ENCODE results near the gene CLEC12A. TPM values are rescaled to one million over a fixed set of nuclear protein-coding genes. Genes with fewer than 3 reads are reported as not detected.

CLEC12A gene
- total and polyA plus RNA-seq, 2 of the 4 experiments (the other 2 are of a cell fraction), result not detected

GRCh38 chr12:10016881-10017280 lies 45.7 kb downstream of the CLEC12A start:
- no peak overlapping the region for H3K14ac ChIP-seq (replicated peaks; ENCODE audit: low read depth, low read length)
- no peak overlapping the region for H3K23ac ChIP-seq (ENCODE audit: low read depth, low read length)
- H3K79me1 ChIP-seq (ENCODE audit: low read depth in 1 of 2, low read length in 2 of 2), result no peaks in the 10 kb centered on the region
- no peak overlapping the region for H3K56ac ChIP-seq (ENCODE audit: extremely low read depth, insufficient read depth, low read length)
- H3K27ac ChIP-seq (ENCODE audit: insufficient read depth, low read length), result no peak overlapping the region
- H3K4me2 ChIP-seq (ENCODE audit: low read depth, low read length), result no peak overlapping the region
- H2BK20ac ChIP-seq (ENCODE audit: low read depth, low read length), result no peak overlapping the region
- H3K4me3 ChIP-seq (ENCODE audit: insufficient read depth, low read depth, low read length), result no peak overlapping the region
- CTCF ChIA-PET, result no interaction called here
- H2BK15ac ChIP-seq (ENCODE audit: low read depth, low read length), result no peak overlapping the region
- no peak overlapping the region for H3K18ac ChIP-seq (ENCODE audit: low read depth, low read length)
- intact Hi-C loops (cut with micrococcal nuclease) (no loop called here), in situ Hi-C loops (cut with MboI; ENCODE audit: low sequenced_read_pairs) (no loop called here), dilution Hi-C loops (cut with HindIII; ENCODE audit: low sequenced_read_pairs, unreplicated experiment) (no loop called here)
- no peaks in the 10 kb centered on the region for H3K36me3 ChIP-seq (ENCODE audit: control insufficient read depth, insufficient read depth, low read length)
- peaks cover 2% of the 10 kb centered on the region for H3K27me3 ChIP-seq (ENCODE audit: control insufficient read depth, insufficient read depth, low read length)
- TF ChIP-seq BHLHE40 (IDR thresholded peaks at IDR 0.05; ENCODE audit: low read depth, low read length) (no peak), NFE2L2 (IDR thresholded peaks at IDR 0.05; ENCODE audit: low read depth, low read length) (peak; percentile 84)
- H4K8ac ChIP-seq (ENCODE audit: low read depth in 2 of 2, low read length in 2 of 2), result no peak overlapping the region
- ATAC-seq (ENCODE audit: low read depth) (no peak), DNase-seq (no peak)
- POLR2A ChIA-PET (ENCODE audit: unreplicated experiment), result no interaction called here
- H3K9me3 ChIP-seq (ENCODE audit: control insufficient read depth, insufficient read depth, low read length), result no peaks in the 10 kb centered on the region
- no peak overlapping the region for H2AK5ac ChIP-seq (ENCODE audit: low read depth, low read length)
- H2AK9ac ChIP-seq (replicated peaks; ENCODE audit: low read depth, low read length, poor library complexity), result no peak overlapping the region
- H2BK120ac ChIP-seq (ENCODE audit: low read depth, low read length), result no peak overlapping the region
- no peak overlapping the region for H2AFZ ChIP-seq (replicated peaks; ENCODE audit: low read length, poor library complexity)
- no peak overlapping the region for H3K9ac ChIP-seq (ENCODE audit: low read depth, low read length)
- H3K4ac ChIP-seq (ENCODE audit: low read depth, low read length), result no peak overlapping the region
- H3K4me1 ChIP-seq (ENCODE audit: control insufficient read depth, insufficient read depth, low read length), result peaks cover 3% of the 10 kb centered on the region; the same call in 1 of the 2 replicates
- 100% methylated on average over 1 of the region's 1 CpG; no CpG with 5 or more reads in 1 of the 2 experiments for WGBS, 2 experiments (ENCODE audit: extremely low coverage in 2 of 2, insufficient read length in 1 of 2)
- H2BK5ac ChIP-seq (ENCODE audit: low read depth, low read length, poor library complexity, severe bottlenecking), result no peak overlapping the region
- H4K20me1 ChIP-seq (ENCODE audit: insufficient read depth, low read length), result no peaks in the 10 kb centered on the region
- no peaks in the 10 kb centered on the region for H3K9me1 ChIP-seq (ENCODE audit: insufficient read depth, low read length)
- H4K5ac ChIP-seq (ENCODE audit: low read depth, low read length), result no peak overlapping the region
- no peak overlapping the region for H4K91ac ChIP-seq (ENCODE audit: insufficient read depth, low read depth, low read length)
- BruUV-seq (replicated peaks), result no TSS peak

Measured in IMR-90 (cell line).